ENCODE results near the gene MTRF1L.

Gene MTRF1L, protein sequence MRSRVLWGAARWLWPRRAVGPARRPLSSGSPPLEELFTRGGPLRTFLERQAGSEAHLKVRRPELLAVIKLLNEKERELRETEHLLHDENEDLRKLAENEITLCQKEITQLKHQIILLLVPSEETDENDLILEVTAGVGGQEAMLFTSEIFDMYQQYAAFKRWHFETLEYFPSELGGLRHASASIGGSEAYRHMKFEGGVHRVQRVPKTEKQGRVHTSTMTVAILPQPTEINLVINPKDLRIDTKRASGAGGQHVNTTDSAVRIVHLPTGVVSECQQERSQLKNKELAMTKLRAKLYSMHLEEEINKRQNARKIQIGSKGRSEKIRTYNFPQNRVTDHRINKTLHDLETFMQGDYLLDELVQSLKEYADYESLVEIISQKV

DNA sequence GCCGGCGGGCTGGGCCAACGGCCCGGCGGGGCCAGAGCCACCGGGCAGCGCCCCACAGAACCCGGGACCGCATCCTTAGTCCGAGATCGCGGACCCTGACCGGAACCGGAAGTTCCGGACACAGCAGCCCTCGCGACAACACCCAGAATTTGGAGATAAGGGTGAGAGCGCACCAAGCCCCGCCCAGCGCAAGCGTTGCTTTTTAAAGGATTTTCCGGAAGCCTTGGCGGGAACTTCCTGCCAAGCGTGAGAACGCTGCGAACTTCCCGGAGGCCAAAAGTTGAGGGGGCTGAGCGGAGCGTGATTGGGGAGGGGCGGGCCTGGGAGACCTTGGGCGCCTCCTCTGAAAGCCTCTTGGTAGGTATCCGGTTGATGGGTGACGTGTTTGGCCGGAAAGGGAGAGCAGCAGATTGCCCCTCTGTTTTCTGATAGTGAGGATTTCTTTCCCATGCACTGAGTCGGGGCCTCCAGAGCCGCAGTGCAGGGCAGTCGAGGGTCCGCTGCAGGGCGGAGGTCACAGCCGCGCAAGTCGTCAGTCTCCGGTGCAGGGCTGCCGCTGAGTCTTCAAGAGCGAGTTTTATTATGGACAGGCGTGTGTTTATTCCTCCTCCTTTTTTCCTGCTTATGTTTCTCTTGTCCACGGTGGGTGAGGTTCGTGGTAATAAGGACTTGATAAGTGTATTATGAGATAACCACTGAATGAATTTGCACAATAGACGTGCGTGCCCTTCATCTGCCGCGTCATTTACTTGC lies at the start of gene MTRF1L:
Gene MTRF1L, minus strand, starts transcription at position 97 of the 753 bp plus-strand sequence. Its CDS starts 24 bp downstream, at position 73.
- DNase-seq, result peak; percentile 98

DNA sequence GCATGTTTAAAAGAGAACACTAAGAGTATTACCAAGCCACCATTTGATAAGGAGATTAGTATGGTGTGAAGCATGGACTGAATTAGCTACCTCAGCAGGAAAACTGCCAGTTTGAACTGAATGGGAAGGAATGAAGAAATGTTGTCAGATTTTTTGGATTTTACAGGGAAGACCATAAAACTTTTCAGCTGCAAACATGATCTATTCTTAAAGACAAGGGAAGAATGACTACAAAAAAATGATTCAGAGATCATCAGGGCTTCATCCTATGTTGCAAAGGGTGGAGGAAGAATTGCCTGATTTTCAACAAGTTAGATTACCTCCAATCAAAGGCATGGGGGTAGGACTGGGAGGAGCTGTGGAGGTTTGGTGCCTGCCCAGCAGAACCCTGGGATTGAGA lies 49.3 kb upstream of the MTRF1L start:
- no peak for DNase-seq

DNA sequence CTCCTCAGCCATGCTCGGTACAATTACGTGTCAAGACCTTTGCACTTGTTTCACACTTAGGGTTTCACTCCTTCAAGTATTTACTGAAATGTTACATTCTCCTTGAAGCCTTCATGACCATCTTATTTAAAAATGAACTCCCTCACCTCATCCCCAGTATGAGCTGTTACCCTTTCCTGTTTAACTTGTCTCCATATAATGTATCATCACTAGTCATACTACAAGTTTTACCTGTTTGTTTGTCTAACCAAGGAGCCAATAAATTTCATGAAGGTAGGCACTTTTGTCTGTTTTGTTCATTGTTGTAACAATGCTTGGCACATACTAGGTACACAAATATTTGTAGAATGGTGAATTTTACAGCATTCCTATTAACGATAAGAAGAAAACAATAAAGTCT lies 46.1 kb upstream of the MTRF1L start:
- no peak for DNase-seq

DNA sequence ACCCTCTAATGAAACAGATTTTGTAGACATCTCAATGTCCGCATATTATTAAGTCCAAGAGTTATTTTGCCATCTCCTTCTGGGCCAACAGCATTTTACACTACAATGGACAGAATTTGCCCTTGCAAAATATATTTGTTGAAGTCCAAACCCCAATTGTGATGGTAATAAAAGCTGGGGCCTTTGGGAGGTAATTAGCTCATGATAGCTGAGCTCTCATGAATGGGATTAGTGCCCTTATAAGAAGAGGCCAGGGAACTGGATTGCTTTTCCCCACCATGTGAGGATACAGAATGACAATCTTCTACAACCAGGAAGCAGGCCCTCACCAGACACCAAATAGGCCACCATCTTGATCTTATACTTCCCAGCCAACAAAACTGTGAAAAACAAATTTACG lies 44.9 kb upstream of the MTRF1L start:
- no peak for DNase-seq

DNA sequence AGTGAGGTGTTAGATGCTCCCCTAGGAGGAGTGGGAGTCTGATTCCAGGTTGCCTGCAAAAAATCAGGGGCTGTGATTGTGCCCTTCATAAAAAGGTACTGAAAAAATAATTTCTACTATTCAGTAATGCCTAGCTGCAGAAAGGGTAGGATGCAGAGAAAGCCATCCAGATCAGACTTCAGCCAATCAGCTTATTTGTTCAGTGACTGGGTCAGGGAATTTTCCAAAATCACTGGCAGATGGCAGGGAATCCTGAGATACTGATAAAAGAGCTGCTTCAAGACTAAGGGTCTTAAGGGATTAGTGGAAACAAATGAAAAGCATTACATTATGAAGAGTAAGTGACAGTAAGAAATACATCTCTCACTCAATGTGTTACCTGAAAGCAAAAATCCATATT lies 42.8 kb upstream of the MTRF1L start:
- no peak for DNase-seq

DNA sequence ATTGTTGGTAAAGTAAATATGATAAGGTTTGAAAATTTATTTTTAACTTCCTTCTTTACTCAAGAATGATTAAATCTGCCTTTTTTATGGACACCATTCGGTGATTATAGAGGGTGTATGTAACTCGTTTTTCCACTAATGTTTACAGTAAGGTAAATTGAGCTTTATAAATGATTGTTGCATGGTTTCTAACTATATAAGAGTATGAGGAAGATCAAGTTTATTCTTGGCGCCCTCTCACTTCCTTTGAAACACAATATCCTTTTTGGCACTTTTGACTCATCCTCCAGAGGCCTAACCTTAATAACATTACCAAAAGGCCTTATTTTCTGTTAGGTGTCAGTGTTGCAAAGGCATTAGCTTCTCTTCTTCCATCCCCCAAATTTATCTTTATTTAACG lies 41.8 kb upstream of the MTRF1L start:
- no peak for DNase-seq

DNA sequence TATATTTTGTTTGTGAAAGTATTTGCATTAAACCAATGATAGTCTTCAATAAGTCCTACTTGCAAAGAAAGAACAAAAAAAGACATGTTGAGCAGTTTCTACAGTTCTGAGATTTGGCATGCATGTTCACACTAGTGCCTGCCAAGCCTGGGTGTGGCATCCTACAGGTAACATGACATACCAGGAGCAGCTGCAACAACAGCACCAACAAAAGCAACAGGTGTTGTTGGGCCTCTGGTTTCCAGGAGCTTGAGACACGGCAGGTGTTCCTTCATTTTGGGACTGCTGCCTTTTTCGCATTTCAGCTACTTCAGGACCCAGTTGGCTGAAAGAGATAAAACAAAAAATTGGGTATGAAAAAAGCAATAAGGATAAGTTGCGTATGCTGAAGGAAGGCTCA lies 41.2 kb upstream of the MTRF1L start:
- DNase-seq, result no peak

DNA sequence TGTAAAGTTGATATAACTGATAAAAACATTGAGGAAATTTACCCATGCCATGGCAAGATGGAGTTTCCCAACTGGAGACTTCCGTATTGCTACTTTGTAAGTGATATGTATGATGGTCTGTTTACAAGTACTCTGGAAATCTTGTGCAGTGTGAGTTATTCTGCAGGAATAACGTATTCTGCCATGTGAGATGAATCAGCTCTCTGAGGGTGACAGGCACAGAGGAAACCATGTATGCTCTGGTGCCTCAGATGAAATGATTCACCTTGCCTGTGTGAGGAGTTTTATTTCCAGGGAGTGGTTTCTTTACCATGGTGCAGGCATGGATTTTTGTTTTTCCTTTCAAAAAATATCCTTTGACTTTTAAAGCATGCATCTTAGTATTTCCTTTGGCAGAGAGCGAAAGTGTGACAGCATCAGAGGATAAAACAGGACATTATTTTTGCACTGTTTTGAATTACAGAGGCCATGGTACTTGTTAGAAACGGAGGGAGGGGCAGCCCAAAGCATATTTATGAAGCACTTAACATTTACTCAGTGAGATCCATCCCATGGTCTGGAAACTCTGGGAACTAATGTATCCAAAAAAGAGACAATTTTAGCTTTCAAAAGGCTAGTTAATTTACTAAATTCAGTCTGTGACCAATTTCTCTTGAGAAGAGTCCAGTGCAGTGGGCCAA lies 36.0 kb upstream of the MTRF1L start:
- no peak for DNase-seq

DNA sequence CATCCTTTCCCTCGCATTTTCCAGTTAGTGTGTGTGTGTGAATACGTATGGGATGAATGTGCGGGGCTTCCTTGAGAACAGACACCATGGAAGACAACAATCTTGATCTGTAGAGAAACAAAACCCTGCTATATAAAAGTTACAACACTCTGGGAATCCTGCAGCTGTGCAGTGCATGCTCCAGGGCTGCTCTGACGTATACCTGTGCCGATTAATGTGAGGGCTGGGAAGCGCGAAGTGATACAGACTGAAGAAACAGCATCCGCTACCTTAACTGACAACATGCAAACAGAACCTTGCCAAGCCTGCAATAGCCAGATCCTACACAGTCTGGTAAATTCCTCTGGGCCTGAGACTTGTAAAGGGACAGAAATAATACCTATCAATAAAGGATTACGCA lies 31.6 kb upstream of the MTRF1L start:
- DNase-seq, result no peak

DNA sequence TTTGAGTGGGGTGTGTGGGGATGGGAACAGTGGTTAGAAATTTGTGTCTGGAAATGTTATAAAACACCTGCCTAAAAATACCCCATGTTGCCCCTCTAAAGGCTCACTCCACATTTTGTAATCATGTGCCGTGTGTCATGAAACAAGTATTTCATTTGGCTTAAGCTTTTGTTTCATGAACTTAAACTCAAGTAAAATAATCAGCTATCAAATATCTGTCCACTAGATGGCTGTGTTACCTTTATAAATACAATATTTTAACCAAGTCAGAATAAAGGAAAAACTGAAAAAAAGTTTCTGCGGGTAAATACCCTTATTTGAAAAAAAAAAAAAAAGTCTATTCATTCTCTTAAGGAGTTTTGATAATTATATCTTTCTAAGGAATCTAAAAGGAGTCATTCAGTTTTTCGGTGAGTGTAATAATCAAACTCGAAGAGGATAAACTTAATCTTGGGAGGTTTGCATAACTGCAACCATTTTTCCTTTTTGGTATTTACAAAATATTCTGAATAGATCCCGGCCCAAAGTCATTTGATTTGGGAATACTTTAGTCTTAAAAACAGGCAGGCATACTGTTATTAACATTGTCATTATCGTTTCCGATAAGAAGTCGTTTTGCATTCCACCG lies 29.9 kb upstream of the MTRF1L start:
- peak; percentile 70 for DNase-seq

DNA sequence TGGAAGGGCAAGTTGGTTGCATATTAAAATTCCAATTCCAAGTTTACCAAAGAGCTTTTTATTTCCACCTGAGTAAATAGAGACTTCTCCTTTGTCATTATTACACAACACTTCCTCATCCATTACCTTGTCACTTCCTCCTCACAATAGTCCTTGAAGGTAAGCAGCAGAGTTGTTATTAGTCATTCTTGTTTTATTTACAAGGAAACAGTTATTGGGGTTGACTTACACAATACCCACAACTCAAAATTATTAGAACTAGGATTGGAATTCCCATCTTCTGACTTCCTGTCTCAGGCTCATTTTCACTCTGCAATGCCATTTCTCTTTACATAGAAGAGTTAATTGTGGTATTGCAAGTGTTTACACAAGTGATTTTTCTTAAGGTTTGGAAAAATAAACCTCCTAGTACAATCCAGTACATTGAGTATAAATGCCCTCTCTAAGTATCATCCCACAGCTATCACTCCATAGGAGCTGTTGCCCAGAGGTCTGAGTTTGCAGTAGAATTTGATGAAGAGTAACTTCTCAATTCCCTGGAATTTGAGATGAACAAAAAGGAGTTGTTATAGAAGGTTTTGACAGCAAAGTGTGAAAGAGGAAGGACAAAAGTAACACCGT lies 28.9 kb upstream of the MTRF1L start:
- DNase-seq, result no peak

DNA sequence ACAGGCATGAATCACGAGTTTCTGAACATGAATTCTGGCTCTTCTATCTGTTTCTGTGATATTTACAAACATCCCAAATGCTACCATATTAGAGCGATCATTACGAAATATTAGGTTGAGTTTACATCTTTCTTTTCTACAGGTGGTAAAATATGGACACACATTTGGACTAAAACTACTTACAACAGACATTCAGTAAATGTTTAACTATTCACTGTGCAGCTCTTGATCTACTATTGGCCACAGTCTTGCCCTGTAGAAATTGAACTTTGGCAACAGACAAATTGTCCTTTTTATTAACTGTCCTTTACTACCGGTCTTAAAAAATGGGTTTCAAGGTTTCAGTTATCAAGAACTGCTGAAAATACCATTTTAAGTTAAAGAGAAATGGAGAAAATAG lies 26.5 kb upstream of the MTRF1L start:
- DNase-seq, result no peak

DNA sequence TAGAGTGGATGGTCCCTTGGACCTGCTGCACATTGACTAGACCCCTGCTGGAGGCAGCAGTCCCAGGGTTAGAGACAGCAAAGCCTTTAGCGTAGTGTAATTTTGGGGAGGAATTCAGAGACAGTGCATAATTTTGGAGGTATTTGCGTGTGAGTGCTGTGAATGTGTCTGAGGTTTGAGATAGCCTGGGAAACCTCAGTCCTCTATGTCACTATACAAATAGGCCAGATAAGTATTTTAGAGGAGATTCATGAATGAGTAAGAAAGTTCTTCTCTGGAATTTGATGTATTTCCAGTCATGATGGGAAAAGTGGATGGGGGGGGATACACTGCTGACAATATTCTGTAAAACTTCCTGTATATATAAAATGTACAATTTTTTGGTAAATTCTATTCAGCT lies 25.8 kb upstream of the MTRF1L start:
- DNase-seq, result no peak

DNA sequence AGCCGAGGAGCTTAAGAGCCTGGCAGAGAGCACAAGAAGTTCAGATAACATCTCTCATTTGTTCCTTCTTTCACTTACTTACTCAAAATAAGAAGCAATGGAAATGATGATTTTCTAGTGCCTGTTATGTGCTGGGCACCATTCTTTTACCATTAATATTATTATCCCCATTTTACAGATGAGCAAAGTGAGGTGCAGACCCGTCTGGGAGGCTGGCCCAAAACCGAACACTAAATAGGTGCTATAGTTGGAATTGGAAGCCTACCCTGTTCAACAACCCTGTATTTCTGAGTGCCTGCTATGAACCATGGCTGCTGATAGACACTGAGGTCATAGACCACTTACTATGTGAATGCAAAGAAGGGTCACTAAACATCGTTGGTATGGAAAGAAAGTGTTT lies 25.0 kb upstream of the MTRF1L start:
- no peak for DNase-seq

DNA sequence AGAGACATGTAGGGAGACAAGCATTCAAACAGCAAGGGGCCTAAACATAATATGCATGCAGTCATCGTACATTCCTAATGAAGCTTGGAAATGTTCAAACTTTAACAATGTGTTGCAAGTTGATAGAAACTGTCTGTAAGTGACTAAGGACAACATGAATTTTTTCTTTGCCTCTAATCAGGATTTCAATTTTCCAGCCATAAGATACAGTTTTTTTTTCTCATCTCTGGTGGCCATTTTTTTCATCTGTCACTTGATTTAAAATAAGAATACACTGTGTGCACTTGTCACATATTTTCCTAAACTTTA lies 22.2 kb upstream of the MTRF1L start:
- DNase-seq, result no peak

DNA sequence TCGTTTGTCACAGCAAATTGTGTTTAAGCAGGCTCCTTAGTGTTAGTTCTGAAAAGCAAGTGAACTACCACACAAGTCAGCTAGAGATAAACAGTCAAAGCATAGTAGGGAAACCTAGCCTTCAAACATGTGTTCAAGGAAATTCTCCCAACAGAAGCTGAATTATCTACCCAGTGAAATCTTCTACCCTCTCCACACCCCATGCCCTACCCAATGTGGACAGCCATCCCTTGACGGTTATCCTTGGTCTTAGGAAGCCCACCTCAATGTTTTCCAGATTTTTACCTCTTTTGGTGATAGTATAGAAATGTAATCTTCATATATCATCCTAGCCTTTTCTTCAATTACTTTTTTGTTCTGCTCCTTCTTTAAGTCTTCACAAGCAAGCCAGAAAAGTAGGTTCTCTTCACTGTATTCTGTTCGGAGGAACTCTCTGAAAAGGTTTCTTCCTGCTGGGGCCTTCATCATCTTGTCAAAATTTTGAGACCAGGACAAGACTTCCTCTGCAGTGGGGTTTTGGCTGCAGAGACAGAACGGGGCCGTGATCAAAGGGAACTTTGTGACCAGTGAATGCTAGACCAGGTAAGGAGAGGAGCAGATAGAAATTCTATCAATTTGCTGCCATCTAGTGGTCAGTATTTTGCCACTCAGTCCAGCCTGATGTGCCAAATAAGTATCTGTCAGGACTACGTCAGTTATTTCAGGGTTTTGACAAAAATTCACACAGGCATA lies 21.6 kb upstream of the MTRF1L start:
- DNase-seq, result peak; percentile 91

DNA sequence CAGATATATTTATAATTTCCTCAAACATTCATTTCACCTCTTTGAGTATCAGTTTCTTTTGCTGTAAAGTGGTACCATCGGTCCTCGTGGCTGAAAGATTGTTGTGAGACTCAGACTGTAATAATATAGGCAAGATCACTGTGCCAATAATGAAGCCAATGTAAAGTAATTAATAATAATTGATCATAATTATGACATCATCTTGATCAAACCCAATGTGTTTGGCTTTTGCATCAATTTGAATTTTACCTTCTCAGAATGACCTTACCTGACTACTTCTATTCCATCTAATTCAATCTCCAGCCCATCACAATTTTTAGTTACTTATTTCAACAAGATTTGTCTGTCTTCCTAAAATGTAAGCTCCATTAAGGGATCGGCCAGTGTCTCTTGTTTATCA lies 15.8 kb upstream of the MTRF1L start:
- DNase-seq, result no peak

DNA sequence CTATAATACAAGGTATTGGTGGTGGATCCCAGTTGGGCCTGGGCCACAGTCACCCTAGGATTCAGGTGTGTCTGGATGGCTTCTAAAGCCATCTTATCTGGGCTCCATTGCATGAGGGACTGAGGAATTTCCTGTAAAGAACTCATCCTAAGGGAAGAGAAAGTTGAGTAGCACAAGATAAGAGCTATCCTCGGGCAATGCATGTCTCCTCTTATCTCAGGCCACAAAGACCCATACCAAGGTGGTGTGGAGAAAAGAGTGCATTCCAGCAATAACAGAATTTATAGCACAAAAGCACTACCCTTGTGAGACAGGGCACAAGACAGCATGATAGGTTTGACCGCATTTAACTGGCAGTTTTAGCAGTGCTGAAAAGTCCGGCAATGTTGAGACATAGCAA lies 14.3 kb upstream of the MTRF1L start:
- DNase-seq, result no peak

DNA sequence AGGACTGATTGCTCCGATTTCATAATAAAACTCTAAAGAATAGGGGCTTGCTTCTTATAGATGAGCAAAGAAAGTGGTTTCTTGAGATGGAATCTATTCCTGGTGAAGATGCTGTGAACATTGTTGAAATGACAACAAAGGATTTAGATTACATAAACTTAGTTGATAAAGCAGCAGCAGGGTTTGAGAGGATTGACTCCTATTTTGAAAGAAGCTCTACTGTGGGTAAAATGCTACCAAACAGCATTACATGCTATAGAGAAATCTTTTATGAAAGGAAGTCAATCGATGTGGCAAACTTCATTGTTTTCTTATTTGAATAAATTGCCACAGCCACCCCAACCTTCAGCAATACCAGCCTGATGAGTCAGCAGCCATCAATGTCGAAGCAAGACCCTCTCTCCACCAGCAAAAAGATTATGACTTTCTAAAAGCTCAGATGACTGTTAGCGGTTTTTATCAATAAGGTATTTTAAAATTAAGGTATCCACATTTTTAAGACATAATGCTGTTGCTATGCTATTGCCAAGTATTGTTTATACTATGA lies 12.7 kb upstream of the MTRF1L start:
- DNase-seq, result peak; percentile 17

DNA sequence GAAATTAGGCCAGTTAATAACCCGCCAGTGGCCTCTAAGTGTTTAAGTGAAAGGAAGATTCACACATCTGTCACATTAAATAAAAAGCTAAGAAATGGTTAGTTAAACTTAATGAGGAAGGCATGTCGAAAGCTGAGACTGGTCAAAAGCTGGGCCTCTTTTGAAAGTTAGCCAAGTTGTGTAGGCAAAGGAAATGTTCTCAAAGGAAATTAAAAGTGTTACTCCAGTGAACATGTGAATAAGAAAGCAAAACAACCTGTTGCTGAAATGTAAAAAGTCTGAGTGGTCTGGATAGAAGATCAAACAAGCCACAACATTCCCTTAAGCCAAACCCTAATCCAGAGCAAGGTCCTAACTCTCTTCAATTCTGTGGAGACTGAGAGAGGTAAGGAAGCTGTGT lies 10.9 kb upstream of the MTRF1L start:
- no peak for DNase-seq

DNA sequence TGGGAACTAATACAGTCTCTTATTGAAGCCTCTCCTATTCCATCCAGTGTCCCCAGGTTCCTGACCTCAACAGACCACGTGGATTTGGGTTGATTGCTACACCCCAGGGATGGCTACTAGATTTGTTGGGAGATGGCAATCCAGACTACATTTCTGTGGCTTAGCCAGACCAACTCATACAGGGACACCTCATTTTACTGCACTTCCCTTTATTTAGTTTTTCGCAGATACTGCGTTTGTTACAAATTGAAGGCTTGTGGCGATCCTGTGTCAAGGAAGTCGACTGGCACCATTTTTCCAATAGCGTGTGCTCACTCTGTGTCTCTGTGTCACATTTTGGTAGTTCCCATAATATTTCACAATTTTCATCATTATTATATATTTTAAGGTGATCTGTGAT lies 10.3 kb upstream of the MTRF1L start:
- no peak for DNase-seq

DNA sequence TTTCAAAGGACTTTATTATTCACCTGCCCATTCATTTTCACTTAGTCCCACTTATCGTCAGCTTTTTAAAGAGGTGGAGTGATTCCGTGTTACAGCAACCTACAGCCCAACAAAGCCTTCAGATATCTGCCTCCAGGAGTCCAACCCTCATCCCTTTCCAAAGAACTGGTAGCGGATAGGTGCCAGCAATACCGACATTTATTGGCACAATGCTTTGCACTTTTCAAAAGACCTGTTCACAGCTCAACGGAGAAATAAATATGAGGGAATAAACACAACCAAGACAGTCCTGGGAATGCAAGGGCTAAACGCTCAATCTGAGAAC lies 819 bp upstream of the MTRF1L start:
- no peak for DNase-seq

All from hematopoietic multipotent progenitor cell treated with erythropoietin and hydrocortisone succinate and interleukin-3 and kit ligand, for 6 days (in vitro differentiated cells).